HepG2 (cell line): ENCODE data around the gene SIKE1. TPM values are rescaled to one million over a fixed set of nuclear protein-coding genes. Genes with fewer than 3 reads are reported as not detected.

ENCODE experiments used
- CBX5 ChIP-seq: sonication (generic); formaldehyde crosslinking; IDR thresholded peaks from 2 replicates; pipeline ENCODE4 v1.4.0; 2020; ENCODE audit warnings: missing genetic modification reagents, borderline replicate concordance
- FOXO1 ChIP-seq: sonication (generic); formaldehyde crosslinking; IDR thresholded peaks from 2 replicates; pipeline ENCODE4 v1.4.0; 2020; ENCODE audit warnings: missing genetic modification reagents
- GABPA ChIP-seq, 2 experiments: IDR thresholded peaks; 2 replicates each; pipeline ENCODE4 v1.6.1; 2011 to 2016; ENCODE audit warnings: low read depth in 2 of 2, low read length in 1 of 2, missing biosample characterization in 1 of 2, missing genetic modification characterization in 1 of 2
- KDM2A ChIP-seq: sonication (generic); formaldehyde crosslinking; IDR thresholded peaks from 2 replicates; pipeline ENCODE4 v1.4.0; 2020; ENCODE audit warnings: low read depth, missing genetic modification reagents, borderline replicate concordance
- SMAD3 ChIP-seq: sonication (generic); formaldehyde crosslinking; IDR thresholded peaks from 2 replicates; pipeline ENCODE4 v1.4.0; 2020; ENCODE audit warnings: missing genetic modification reagents
- SRF ChIP-seq: IDR thresholded peaks from 2 replicates; pipeline ENCODE4 v1.6.1; 2011; ENCODE audit warnings: mild to moderate bottlenecking, low read depth, low read length, moderate library complexity
- TP53 ChIP-seq: sonication (generic); formaldehyde crosslinking; conservative IDR thresholded peaks from 2 replicates; pipeline ENCODE4 v1.4.0; 2020; ENCODE audit warnings: missing genetic modification reagents
- ZKSCAN1 ChIP-seq: fragments of 150-350 bp; IDR thresholded peaks from 2 replicates; pipeline ENCODE4 v1.6.1; 2014; ENCODE audit warnings: low read length
- ZNF589 ChIP-seq: sonication (generic); formaldehyde crosslinking; conservative IDR thresholded peaks from 2 replicates; pipeline ENCODE4 v1.8.0; 2022; ENCODE audit warnings: mild to moderate bottlenecking, moderate library complexity, missing genetic modification reagents
- ZNF605 ChIP-seq: sonication (generic); formaldehyde crosslinking; IDR thresholded peaks from 2 replicates; pipeline ENCODE4 v1.8.0; 2022; ENCODE audit warnings: mild to moderate bottlenecking, missing genetic modification reagents
- polyA plus RNA-seq, 8 experiments: library from polyadenylated mRNA; depleted of rRNA in 3 of 8; stranded (reverse) in 7 of 8; unstranded in 1 of 8; fragments of >200 nt; fragmentation: Illumina TruSeq in 4 of 8; extraction: Trizol in 4 of 8; gene quantifications; 2 replicates each; pipeline versions ENCODE4 v1.2.1 to v1.2.3, GENCODE V29; 2011 to 2016; ENCODE audit warnings: low read depth in 4 of 8, missing spikeins in 1 of 8, mixed read lengths in 1 of 8; ENCODE audit not compliant: insufficient read depth in 1 of 8
- total RNA-seq, 5 experiments: library from RNA; depleted of rRNA; stranded (reverse); fragments of >200 nt; fragmentation: Illumina TruSeq; extraction: Trizol; gene quantifications; 2 replicates each; pipeline ENCODE4 v1.2.3, GENCODE V29; 2016; ENCODE audit warnings: low read depth in 1 of 5
- TF ChIP-seq, protein P1 (sequence below): sonication (generic); formaldehyde crosslinking; IDR thresholded peaks from 2 replicates; pipeline ENCODE4 v1.4.0; 2020; ENCODE audit warnings: missing genetic modification reagents, mild to moderate bottlenecking, borderline replicate concordance
- TF ChIP-seq, protein P2 (sequence below): sonication (generic); formaldehyde crosslinking; IDR thresholded peaks from 2 replicates; pipeline ENCODE4 v1.4.0; 2020; ENCODE audit warnings: missing genetic modification reagents, borderline replicate concordance
- TF ChIP-seq, protein P3 (sequence below): sonication (generic); formaldehyde crosslinking; IDR thresholded peaks from 2 replicates; pipeline ENCODE4 v1.5.0; 2020; ENCODE audit warnings: mild to moderate bottlenecking, missing genetic modification reagents
- TF ChIP-seq, protein P4 (sequence below): sonication (generic); formaldehyde crosslinking; IDR thresholded peaks from 2 replicates; pipeline ENCODE4 v1.5.0; 2020; ENCODE audit warnings: mild to moderate bottlenecking, missing genetic modification reagents, borderline replicate concordance
- TF ChIP-seq, protein P5 (sequence below): sonication (generic); formaldehyde crosslinking; IDR thresholded peaks from 2 replicates; pipeline ENCODE4 v1.8.1; 2023; ENCODE audit warnings: mild to moderate bottlenecking, missing genetic modification reagents

Gene SIKE1
- total and polyA plus RNA-seq, 2 of the 13 experiments (the other 11 are each of a cell fraction or from before 2014, with no cell fraction given) = 36.5 to 58.4 TPM

DNA sequence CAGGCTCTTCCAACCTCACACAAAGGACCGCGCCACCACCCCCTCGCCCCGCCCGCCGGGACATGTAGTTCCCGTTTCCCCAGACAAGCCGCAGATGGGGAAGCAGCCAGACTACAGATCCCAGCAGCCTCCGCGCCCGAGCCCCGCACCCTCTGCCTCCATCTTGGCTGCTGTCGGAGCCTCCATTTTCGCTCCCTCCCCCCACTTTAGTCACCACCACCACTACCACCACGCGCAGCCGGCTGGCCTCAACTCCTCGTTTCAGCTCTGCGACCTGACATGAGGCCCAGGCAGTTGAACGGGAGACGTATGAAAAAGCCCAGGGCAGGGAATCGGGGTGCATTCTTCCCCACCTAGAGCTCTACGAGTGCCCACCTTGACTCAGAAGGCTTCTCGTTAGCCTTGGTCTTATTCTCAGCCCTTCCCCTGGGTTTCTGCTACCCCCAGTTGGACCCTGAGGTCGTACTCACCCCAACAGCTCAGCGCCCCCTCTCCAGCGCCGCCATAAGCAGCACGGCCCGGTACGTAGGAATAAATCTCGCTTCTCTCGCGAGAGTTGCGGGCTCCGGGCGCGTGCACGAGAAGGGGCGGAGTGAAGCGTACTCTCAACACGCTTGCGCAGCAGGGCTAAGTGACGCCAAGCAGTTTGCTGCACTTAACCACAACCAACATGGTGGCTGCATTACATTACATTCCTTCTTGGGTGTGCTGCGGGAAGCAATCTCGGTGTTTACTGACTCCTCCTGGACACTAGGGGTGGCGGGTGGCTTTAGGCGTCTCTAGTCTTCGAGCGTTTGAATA is 22.8 kb downstream of the SIKE1 start, which contains the start of gene CSDE1 (continued):
- TF ChIP-seq, protein P1, sequence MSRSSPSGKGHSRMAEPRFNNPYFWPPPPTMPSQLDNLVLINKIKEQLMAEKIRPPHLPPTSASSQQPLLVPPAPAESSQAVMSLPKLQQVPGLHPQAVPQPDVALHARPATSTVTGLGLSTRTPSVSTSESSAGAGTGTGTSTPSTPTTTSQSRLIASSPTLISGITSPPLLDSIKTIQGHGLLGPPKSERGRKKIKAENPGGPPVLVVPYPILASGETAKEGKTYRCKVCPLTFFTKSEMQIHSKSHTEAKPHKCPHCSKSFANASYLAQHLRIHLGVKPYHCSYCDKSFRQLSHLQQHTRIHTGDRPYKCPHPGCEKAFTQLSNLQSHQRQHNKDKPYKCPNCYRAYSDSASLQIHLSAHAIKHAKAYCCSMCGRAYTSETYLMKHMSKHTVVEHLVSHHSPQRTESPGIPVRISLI (CRISPR knock-in tag) = no peak
- TF ChIP-seq, protein P2, sequence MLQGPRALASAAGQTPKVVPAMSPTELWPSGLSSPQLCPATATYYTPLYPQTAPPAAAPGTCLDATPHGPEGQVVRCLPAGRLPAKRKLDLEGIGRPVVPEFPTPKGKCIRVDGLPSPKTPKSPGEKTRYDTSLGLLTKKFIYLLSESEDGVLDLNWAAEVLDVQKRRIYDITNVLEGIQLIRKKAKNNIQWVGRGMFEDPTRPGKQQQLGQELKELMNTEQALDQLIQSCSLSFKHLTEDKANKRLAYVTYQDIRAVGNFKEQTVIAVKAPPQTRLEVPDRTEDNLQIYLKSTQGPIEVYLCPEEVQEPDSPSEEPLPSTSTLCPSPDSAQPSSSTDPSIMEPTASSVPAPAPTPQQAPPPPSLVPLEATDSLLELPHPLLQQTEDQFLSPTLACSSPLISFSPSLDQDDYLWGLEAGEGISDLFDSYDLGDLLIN (CRISPR knock-in tag) = no peak
- TF ChIP-seq ZKSCAN1 = no peak
- TF ChIP-seq, protein P3, sequence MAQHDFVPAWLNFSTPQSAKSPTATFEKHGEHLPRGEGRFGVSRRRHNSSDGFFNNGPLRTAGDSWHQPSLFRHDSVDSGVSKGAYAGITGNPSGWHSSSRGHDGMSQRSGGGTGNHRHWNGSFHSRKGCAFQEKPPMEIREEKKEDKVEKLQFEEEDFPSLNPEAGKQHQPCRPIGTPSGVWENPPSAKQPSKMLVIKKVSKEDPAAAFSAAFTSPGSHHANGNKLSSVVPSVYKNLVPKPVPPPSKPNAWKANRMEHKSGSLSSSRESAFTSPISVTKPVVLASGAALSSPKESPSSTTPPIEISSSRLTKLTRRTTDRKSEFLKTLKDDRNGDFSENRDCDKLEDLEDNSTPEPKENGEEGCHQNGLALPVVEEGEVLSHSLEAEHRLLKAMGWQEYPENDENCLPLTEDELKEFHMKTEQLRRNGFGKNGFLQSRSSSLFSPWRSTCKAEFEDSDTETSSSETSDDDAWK (CRISPR knock-in tag) = no peak
- TF ChIP-seq ZNF605 = peak; percentile 72
- TF ChIP-seq FOXO1 (CRISPR knock-in tag) = 0 out of 2 replicates have a peak, but pooled peaks have one; percentile 20
- no peak; the same call in 1 of the 2 replicates for TF ChIP-seq GABPA (IDR thresholded peaks at IDR 0.05; ENCODE audit: low read depth, low read length)
- peak; percentile 64 for TF ChIP-seq GABPA (CRISPR knock-in tag; IDR thresholded peaks at IDR 0.05; ENCODE audit: low read depth)
- peak; percentile 26; the same call in 1 of the 2 replicates for TF ChIP-seq SMAD3 (CRISPR knock-in tag)
- TF ChIP-seq TP53 (CRISPR knock-in tag) = no peak
- TF ChIP-seq KDM2A (CRISPR knock-in tag) = peak; percentile 76; the same call in 1 of the 2 replicates
- TF ChIP-seq CBX5 = no peak; the same call in 1 of the 2 replicates
- TF ChIP-seq, protein P4, sequence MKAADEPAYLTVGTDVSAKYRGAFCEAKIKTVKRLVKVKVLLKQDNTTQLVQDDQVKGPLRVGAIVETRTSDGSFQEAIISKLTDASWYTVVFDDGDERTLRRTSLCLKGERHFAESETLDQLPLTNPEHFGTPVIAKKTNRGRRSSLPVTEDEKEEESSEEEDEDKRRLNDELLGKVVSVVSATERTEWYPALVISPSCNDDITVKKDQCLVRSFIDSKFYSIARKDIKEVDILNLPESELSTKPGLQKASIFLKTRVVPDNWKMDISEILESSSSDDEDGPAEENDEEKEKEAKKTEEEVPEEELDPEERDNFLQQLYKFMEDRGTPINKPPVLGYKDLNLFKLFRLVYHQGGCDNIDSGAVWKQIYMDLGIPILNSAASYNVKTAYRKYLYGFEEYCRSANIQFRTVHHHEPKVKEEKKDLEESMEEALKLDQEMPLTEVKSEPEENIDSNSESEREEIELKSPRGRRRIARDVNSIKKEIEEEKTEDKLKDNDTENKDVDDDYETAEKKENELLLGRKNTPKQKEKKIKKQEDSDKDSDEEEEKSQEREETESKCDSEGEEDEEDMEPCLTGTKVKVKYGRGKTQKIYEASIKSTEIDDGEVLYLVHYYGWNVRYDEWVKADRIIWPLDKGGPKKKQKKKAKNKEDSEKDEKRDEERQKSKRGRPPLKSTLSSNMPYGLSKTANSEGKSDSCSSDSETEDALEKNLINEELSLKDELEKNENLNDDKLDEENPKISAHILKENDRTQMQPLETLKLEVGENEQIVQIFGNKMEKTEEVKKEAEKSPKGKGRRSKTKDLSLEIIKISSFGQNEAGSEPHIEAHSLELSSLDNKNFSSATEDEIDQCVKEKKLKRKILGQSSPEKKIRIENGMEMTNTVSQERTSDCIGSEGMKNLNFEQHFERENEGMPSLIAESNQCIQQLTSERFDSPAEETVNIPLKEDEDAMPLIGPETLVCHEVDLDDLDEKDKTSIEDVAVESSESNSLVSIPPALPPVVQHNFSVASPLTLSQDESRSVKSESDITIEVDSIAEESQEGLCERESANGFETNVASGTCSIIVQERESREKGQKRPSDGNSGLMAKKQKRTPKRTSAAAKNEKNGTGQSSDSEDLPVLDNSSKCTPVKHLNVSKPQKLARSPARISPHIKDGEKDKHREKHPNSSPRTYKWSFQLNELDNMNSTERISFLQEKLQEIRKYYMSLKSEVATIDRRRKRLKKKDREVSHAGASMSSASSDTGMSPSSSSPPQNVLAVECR (CRISPR knock-in tag) = peak; percentile 91
- TF ChIP-seq, protein P5, sequence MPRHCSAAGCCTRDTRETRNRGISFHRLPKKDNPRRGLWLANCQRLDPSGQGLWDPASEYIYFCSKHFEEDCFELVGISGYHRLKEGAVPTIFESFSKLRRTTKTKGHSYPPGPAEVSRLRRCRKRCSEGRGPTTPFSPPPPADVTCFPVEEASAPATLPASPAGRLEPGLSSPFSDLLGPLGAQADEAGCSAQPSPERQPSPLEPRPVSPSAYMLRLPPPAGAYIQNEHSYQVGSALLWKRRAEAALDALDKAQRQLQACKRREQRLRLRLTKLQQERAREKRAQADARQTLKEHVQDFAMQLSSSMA (CRISPR knock-in tag) = peak; percentile 83; the same call in 1 of the 2 replicates
- 0 out of 2 replicates have a peak, but pooled peaks have one; percentile 66 for TF ChIP-seq ZNF589 (CRISPR knock-in tag)
- no peak for TF ChIP-seq SRF
